ENCODE data around the gene OGA.

- no peak for TF ChIP-seq POLR2AphosphoS5 (IDR thresholded peaks at IDR 0.05)
- TF ChIP-seq CTCF (IDR thresholded peaks at IDR 0.05): no peak
- TF ChIP-seq POLR2A (IDR thresholded peaks at IDR 0.05): no peak
Measured at GRCh38 chr10:101745074-101745696, 73.1 kb downstream of the OGA start.
